ENCODE measurements around the gene ARHGAP26. TPM values are rescaled to one million over a fixed set of nuclear protein-coding genes. Genes with fewer than 3 reads are reported as not detected.

ARHGAP26 gene
- total RNA-seq, 1 donor from 2014 or later, result 8.9 TPM

DNA sequence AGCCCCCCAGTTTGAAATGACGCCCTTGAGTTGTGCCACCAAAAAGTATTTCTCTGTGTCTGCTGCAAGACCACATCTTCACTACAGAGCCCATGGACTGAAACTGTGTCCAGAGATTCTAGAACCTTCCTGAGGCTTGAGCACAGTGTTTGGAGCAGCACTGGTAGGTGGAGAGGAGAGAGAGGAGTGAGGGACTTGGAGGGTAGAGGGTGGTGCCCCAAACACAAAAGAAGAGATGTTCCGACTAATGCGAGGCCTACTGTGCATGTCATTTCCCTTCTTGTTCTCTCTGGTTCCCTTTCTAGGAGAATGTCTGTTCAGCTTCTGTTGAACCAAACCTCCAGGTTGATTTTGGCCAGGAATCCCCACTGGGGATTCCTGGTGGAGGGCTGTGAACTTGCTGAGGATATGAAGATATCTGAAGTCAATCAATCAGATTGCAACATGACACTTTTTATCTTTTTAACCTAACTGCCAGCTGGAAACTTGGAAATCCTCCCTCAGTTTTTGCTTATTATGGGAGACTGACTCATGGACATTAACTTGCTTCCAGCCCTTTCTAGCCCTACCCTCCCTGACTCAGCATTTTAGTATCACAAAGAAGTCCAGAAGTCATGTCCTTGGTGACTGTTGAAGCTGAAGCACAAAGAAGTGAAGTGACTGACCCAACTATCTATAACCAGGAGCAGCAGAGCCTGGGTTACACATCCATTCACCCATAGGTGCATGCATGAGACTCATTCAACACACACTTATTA, 478.8 kb downstream of the ARHGAP26 start:
- H3K4me3 Mint-ChIP-seq, result no peak overlapping the region
- H3K9me3 Mint-ChIP-seq, result peaks cover 11% of the 10 kb centered on the region
- H3K27ac Mint-ChIP-seq, result no peak overlapping the region
- H3K27me3 Mint-ChIP-seq (ENCODE audit: low read depth), result no peaks in the 10 kb centered on the region
- peaks cover 14% of the 10 kb centered on the region for H3K4me1 Mint-ChIP-seq
- no peak for DNase-seq (ENCODE audit: low spot score in 2 of 2, unreplicated experiment in 2 of 2)
- no peaks in the 10 kb centered on the region for H3K36me3 Mint-ChIP-seq
- TF ChIP-seq, protein P1, sequence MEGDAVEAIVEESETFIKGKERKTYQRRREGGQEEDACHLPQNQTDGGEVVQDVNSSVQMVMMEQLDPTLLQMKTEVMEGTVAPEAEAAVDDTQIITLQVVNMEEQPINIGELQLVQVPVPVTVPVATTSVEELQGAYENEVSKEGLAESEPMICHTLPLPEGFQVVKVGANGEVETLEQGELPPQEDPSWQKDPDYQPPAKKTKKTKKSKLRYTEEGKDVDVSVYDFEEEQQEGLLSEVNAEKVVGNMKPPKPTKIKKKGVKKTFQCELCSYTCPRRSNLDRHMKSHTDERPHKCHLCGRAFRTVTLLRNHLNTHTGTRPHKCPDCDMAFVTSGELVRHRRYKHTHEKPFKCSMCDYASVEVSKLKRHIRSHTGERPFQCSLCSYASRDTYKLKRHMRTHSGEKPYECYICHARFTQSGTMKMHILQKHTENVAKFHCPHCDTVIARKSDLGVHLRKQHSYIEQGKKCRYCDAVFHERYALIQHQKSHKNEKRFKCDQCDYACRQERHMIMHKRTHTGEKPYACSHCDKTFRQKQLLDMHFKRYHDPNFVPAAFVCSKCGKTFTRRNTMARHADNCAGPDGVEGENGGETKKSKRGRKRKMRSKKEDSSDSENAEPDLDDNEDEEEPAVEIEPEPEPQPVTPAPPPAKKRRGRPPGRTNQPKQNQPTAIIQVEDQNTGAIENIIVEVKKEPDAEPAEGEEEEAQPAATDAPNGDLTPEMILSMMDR (IDR thresholded peaks at IDR 0.05; ENCODE audit: unreplicated experiment), result no peak

DNA sequence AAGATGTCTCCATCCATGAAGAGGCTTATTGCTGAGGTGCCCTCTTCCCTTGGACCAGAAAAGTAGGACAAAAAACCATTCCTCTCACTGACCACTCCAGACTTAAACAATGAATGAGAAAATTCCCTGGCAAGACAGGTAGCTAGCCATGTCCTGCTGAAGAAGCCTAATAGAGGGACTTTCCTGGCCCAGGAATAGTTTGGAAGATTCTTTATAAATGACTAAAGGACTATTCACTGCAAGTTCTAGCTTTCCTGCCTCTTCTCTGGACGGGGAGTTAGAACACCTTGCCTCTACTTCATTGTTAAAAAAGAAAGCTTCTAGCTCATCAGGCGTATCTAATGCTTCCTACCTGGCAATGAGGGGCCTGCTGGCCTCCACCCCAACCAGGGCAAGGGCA, 479.7 kb downstream of the ARHGAP26 start:
- Mint-ChIP-seq H3K9me3 (peaks cover 8% of the 10 kb centered on the region), H3K4me1 (peaks cover 6% of the 10 kb centered on the region), H3K27ac (no peak overlapping the region), H3K27me3 (ENCODE audit: low read depth) (no peaks in the 10 kb centered on the region), H3K4me3 (no peak overlapping the region), H3K36me3 (no peaks in the 10 kb centered on the region)
- no peak for DNase-seq (ENCODE audit: low spot score in 2 of 2, unreplicated experiment in 2 of 2)
- TF ChIP-seq, protein P1 (IDR thresholded peaks at IDR 0.05; ENCODE audit: unreplicated experiment), result no peak

DNA sequence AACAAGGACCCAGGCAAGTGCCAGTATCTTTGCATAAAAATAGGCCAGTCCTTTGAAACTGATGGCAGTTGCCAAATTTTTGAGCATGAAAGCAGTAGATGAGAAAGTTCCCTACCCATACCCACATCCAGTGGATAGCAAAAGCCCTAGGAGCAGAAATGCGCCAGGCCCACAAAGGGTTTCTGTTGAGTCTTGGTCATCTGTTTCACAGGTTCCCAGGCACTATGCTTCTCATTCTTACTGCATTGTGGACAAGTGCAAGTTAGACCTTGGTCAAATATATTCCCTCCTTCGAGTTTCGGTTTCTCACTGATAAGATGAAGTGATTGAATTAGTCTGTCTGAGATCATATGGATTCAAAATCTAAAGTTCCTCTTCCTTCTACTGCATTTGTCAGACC, 481.0 kb downstream of the ARHGAP26 start:
- peaks cover 6% of the 10 kb centered on the region for H3K4me1 Mint-ChIP-seq
- no peak overlapping the region for H3K27ac Mint-ChIP-seq
- no peaks in the 10 kb centered on the region for H3K36me3 Mint-ChIP-seq
- no peak for DNase-seq (ENCODE audit: low spot score in 2 of 2, unreplicated experiment in 2 of 2)
- H3K4me3 Mint-ChIP-seq, result no peak overlapping the region
- H3K9me3 Mint-ChIP-seq, result no peaks in the 10 kb centered on the region
- TF ChIP-seq, protein P1 (IDR thresholded peaks at IDR 0.05; ENCODE audit: unreplicated experiment), result no peak
- no peaks in the 10 kb centered on the region for H3K27me3 Mint-ChIP-seq (ENCODE audit: low read depth)

DNA sequence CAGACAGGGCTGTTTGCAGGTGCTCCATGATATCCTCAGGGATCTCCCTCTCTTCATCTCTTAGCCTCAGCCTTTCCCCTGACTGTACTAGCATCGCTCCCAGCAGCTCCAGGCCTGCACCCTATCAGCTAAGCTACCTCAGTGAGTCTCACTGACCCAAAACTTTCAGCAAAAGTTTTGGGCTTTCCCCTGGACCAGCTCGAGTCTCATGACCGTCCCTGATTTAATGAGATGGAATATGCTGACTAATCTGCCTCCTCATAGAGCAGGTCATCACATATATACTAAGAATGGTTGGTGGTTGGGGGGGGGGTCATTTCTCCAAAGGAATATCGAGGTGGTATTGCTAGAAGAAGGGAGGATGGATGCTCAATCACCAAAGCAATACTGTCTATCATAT, 481.8 kb downstream of the ARHGAP26 start:
- no peak for DNase-seq (ENCODE audit: low spot score in 2 of 2, unreplicated experiment in 2 of 2)
- no peaks in the 10 kb centered on the region for H3K27me3 Mint-ChIP-seq (ENCODE audit: low read depth)
- peaks cover 6% of the 10 kb centered on the region for H3K4me1 Mint-ChIP-seq
- H3K9me3 Mint-ChIP-seq, result no peaks in the 10 kb centered on the region
- H3K27ac Mint-ChIP-seq, result no peak overlapping the region
- no peaks in the 10 kb centered on the region for H3K36me3 Mint-ChIP-seq
- H3K4me3 Mint-ChIP-seq, result no peak overlapping the region
- TF ChIP-seq, protein P1 (IDR thresholded peaks at IDR 0.05; ENCODE audit: unreplicated experiment), result no peak

DNA sequence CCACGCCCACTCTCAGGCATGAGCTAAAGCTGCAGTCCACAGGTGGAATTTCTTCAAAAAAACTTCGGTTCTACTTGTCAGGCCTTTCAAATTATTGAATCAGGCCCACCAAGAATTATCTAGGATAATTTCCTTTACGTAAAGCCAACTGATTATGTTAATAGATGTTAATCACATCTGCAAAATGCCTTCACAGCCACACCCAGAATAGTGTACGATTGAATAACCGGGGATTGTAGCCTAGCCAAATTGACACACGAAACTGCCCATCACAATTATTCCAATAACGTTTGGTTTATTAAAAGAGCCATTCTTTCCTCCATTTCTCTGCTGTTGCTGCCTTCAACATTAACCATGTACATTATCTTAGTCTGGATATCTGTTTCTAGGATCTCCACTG, 484.6 kb downstream of the ARHGAP26 start:
- peaks cover 15% of the 10 kb centered on the region for H3K4me1 Mint-ChIP-seq
- no peaks in the 10 kb centered on the region for H3K9me3 Mint-ChIP-seq
- no peak for DNase-seq (ENCODE audit: low spot score in 2 of 2, unreplicated experiment in 2 of 2)
- no peaks in the 10 kb centered on the region for H3K36me3 Mint-ChIP-seq
- H3K4me3 Mint-ChIP-seq, result no peak overlapping the region
- H3K27ac Mint-ChIP-seq, result no peak overlapping the region
- TF ChIP-seq, protein P1 (IDR thresholded peaks at IDR 0.05; ENCODE audit: unreplicated experiment), result no peak
- no peaks in the 10 kb centered on the region for H3K27me3 Mint-ChIP-seq (ENCODE audit: low read depth)

Data from mesothelial cell of epicardium (in vitro differentiated cells).